SK-N-SH (cell line): ENCODE data around the gene CCDC15. TPM values are rescaled to one million over a fixed set of nuclear protein-coding genes. Genes with fewer than 3 reads are reported as not detected.

ENCODE experiments used
- CTCF ChIA-PET: fragments of 300-600, 350-600 bp; formaldehyde crosslinking; extraction: SDS; loops from one replicate; lab custom pipeline; 2021; lab: Yijun Ruan, JAX
- POLR2A ChIA-PET: fragments of 350-600 bp; sonication (Branson Sonifier 250); formaldehyde crosslinking; extraction: SDS; loops from one replicate; lab custom pipeline; 2020; ENCODE audit warnings: antibody characterized with exemption, inconsistent platforms; lab: Yijun Ruan, JAX
- DNase-seq: peaks from one replicate; pipeline ENCODE4 v3.0.0; 2012
- H2AFZ ChIP-seq: fragments of 200-600 bp; sonication (generic); 2 replicates; pipeline ENCODE4 v1.8.1; 2016; ENCODE audit warnings: antibody characterized with exemption, mild to moderate bottlenecking, low read depth
- H3F3A ChIP-seq: fragments of 200-600 bp; sonication (generic); replicated peaks from 2 replicates; pipeline ENCODE3; 2016; ENCODE audit warnings: antibody characterized with exemption, mild to moderate bottlenecking; ENCODE audit not compliant: insufficient read depth
- H3K27ac ChIP-seq, 2 experiments: fragments of 200-500 bp in 1 of 2; fragments of 200-600 bp in 1 of 2; sonication (Bioruptor generic) in 1 of 2; sonication (generic), shearing (Covaris generic) in 1 of 2; 2 replicates each; pipeline versions ENCODE4 v1.5.1 to v1.6.1; 2014 to 2016; ENCODE audit warnings: low read depth in 2 of 2, inconsistent platforms in 1 of 2, low read length in 1 of 2, mild to moderate bottlenecking in 1 of 2, mixed read lengths in 1 of 2
- H3K27me3 ChIP-seq: fragments of 200-600 bp; sonication (generic), shearing (Covaris generic); 2 replicates; pipeline ENCODE4 v1.6.1; 2016; ENCODE audit warnings: mixed run types; ENCODE audit not compliant: insufficient read depth
- H3K36me3 ChIP-seq, 2 experiments: fragments of 200-500 bp in 1 of 2; fragments of 200-600 bp in 1 of 2; sonication (Bioruptor generic) in 1 of 2; sonication (generic) in 1 of 2; replicated peaks in 1 of 2; 2 replicates each; pipeline versions ENCODE3 to v1.5.1; 2014 to 2016; ENCODE audit warnings: low read length in 1 of 2, mild to moderate bottlenecking in 1 of 2; ENCODE audit not compliant: insufficient read depth in 2 of 2, control insufficient read depth in 1 of 2
- H3K4me1 ChIP-seq, 2 experiments: fragments of 200-500 bp in 1 of 2; fragments of 200-600 bp in 1 of 2; sonication (Bioruptor generic) in 1 of 2; sonication (generic), shearing (Covaris generic) in 1 of 2; 2 replicates each; pipeline versions ENCODE4 v1.5.1 to v1.6.1; 2014 to 2016; ENCODE audit warnings: low read depth in 1 of 2, low read length in 1 of 2, mixed run types in 1 of 2; ENCODE audit not compliant: insufficient read depth in 2 of 2, control insufficient read depth in 1 of 2
- H3K4me2 ChIP-seq: fragments of 200-600 bp; sonication (generic), shearing (Covaris generic); 2 replicates; pipeline ENCODE4 v1.6.1; 2017; ENCODE audit warnings: mixed run types
- H3K4me3 ChIP-seq, 2 experiments: fragments of 200-500 bp in 1 of 2; fragments of 200-600 bp in 1 of 2; sonication (Bioruptor generic) in 1 of 2; sonication (generic), shearing (Covaris generic) in 1 of 2; 2 replicates each; pipeline versions ENCODE4 v1.5.1 to v1.8.1; 2014 to 2016; ENCODE audit warnings: low read depth in 2 of 2, inconsistent platforms in 1 of 2, low read length in 1 of 2, mild to moderate bottlenecking in 1 of 2, mixed read lengths in 1 of 2, moderate library complexity in 1 of 2
- H3K79me2 ChIP-seq: fragments of 200-600 bp; sonication (generic); 2 replicates; pipeline ENCODE4 v1.8.1; 2017; ENCODE audit warnings: mild to moderate bottlenecking; ENCODE audit not compliant: insufficient read depth
- H3K9ac ChIP-seq: fragments of 200-600 bp; sonication (generic); 2 replicates; pipeline ENCODE4 v1.6.1; 2017; ENCODE audit warnings: mixed run types
- H3K9me2 ChIP-seq: fragments of 200-600 bp; sonication (generic); 2 replicates; pipeline ENCODE4 v1.6.1; 2017; ENCODE audit warnings: mixed run types
- H3K9me3 ChIP-seq: fragments of 200-600 bp; sonication (generic); 2 replicates; pipeline ENCODE4 v1.6.1; 2017; ENCODE audit warnings: mixed run types, mild to moderate bottlenecking, moderate library complexity
- H4K20me1 ChIP-seq: fragments of 200-600 bp; sonication (generic); 2 replicates; pipeline ENCODE4 v1.6.1; 2017; ENCODE audit warnings: mild to moderate bottlenecking, mixed run types; ENCODE audit not compliant: insufficient read depth
- EZH2phosphoT487 ChIP-seq: fragments of 200-600 bp; sonication (generic); IDR thresholded peaks from 2 replicates; pipeline ENCODE4 v1.6.1; 2017; ENCODE audit warnings: low read depth, mixed run types, mild to moderate bottlenecking, antibody characterized with exemption, moderate library complexity, borderline replicate concordance
- FOXM1 ChIP-seq: IDR thresholded peaks from 2 replicates; pipeline ENCODE4 v1.4.0; 2012; ENCODE audit warnings: low read depth, mild to moderate bottlenecking
- MAX ChIP-seq: IDR thresholded peaks from 2 replicates; pipeline ENCODE4 v1.4.0; 2012; ENCODE audit warnings: low read depth
- MXI1 ChIP-seq: IDR thresholded peaks from 2 replicates; pipeline ENCODE4 v1.6.1; 2012; ENCODE audit warnings: mild to moderate bottlenecking, low read depth, low read length, improper control_type of control experiment
- PBX3 ChIP-seq: IDR thresholded peaks from 2 replicates; pipeline ENCODE4; 2012
- RCOR1 ChIP-seq: fragments of 150-350 bp; IDR thresholded peaks from 2 replicates; pipeline ENCODE4 v1.6.1; 2017; ENCODE audit warnings: antibody characterized with exemption, low read length
- RXRA ChIP-seq: IDR thresholded peaks from 2 replicates; pipeline ENCODE4 v1.4.0; 2012; ENCODE audit warnings: low read depth, mild to moderate bottlenecking, borderline replicate concordance
- TEAD4 ChIP-seq: IDR thresholded peaks from 2 replicates; pipeline ENCODE4 v1.4.0; 2012; ENCODE audit warnings: mild to moderate bottlenecking, borderline replicate concordance; ENCODE audit not compliant: insufficient read depth
- USF1 ChIP-seq: IDR thresholded peaks from 2 replicates; pipeline ENCODE4 v1.4.0; 2012; ENCODE audit warnings: low read depth, borderline replicate concordance
- USF2 ChIP-seq: fragments of 150-350 bp; IDR thresholded peaks from 2 replicates; pipeline ENCODE4 v1.6.1; 2017; ENCODE audit warnings: antibody characterized with exemption, low read length, low read depth, borderline replicate concordance
- YY1 ChIP-seq: IDR thresholded peaks from 2 replicates; pipeline ENCODE4 v1.4.0; 2012; ENCODE audit warnings: low read depth, mild to moderate bottlenecking
- WGBS: methylation state at CpG from one replicate; pipeline ENCODE4 v1.1.6; 2017; ENCODE audit warnings: low lambda C conversion rate; 5-methylcytosine and 5-hydroxymethylcytosine counted together
- polyA plus RNA-seq, 3 experiments: library from polyadenylated mRNA; depleted of rRNA; stranded (reverse); fragments of >200 nt; gene quantifications; 2 replicates each; pipeline ENCODE4 v1.2.3, GENCODE V29; 2012
- TF ChIP-seq, protein P1 (sequence below): IDR thresholded peaks from 2 replicates; pipeline ENCODE4 v1.4.0; 2012; ENCODE audit warnings: low read depth, borderline replicate concordance
- TF ChIP-seq, protein P2 (sequence below): fragments of 150-350 bp; IDR thresholded peaks from 2 replicates; pipeline ENCODE4 v1.6.1; 2016; ENCODE audit warnings: mild to moderate bottlenecking, low read depth, low read length

The CCDC15 gene
- polyA plus RNA-seq, 1 of the 3 experiments (the other 2 are of a cell fraction) = 0.69 TPM

DNA sequence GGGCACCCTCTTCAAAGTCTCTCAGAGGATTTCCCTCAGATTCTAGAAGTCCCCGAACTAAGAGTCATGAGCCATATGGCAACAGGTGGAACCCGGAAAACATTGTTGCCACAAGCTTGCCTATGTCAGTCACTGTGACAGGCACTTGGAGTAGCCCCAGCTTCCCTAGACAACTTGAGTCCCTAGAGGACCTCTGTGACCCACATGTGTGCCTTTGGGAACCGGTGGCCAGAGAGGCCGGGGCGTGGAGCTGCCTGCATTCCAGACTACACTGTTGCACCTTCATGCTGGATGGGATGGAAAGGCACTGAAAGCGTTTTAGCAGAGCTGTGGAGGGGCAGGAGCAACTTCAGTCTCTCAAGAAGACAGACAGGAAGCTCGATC is 121.2 kb downstream of the CCDC15 start:
- no peaks in the 10 kb centered on the region for H3K27me3 ChIP-seq
- H3F3A ChIP-seq = no peaks in the 10 kb centered on the region
- H3K4me2 ChIP-seq = no peak overlapping the region
- DNase-seq = no peak
- no peak overlapping the region for H3K9ac ChIP-seq
- POLR2A ChIA-PET = no interaction called here
- no peak overlapping the region for H2AFZ ChIP-seq
- H3K4me3 ChIP-seq = no peak overlapping the region
- CTCF ChIA-PET = interaction anchor here (0.9 to 4.4 kb wide), 4 partner anchors 15 to 66 kb away, joined by 3 to 22 read pairs (median 13); no protein-coding TSS in a partner anchor
- no peaks in the 10 kb centered on the region for H3K9me3 ChIP-seq
- no peaks in the 10 kb centered on the region for H3K36me3 ChIP-seq
- no peaks in the 10 kb centered on the region for H3K79me2 ChIP-seq
- no peaks in the 10 kb centered on the region; a peak in 1 of 4 replicates for H3K4me1 ChIP-seq
- no peaks in the 10 kb centered on the region for H4K20me1 ChIP-seq
- no peaks in the 10 kb centered on the region for H3K9me2 ChIP-seq
- TF ChIP-seq FOXM1 = no peak
- TF ChIP-seq YY1 = no peak
- TF ChIP-seq, protein P1, sequence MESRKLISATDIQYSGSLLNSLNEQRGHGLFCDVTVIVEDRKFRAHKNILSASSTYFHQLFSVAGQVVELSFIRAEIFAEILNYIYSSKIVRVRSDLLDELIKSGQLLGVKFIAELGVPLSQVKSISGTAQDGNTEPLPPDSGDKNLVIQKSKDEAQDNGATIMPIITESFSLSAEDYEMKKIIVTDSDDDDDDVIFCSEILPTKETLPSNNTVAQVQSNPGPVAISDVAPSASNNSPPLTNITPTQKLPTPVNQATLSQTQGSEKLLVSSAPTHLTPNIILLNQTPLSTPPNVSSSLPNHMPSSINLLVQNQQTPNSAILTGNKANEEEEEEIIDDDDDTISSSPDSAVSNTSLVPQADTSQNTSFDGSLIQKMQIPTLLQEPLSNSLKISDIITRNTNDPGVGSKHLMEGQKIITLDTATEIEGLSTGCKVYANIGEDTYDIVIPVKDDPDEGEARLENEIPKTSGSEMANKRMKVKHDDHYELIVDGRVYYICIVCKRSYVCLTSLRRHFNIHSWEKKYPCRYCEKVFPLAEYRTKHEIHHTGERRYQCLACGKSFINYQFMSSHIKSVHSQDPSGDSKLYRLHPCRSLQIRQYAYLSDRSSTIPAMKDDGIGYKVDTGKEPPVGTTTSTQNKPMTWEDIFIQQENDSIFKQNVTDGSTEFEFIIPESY = no peak
- no peak for TF ChIP-seq USF2
- TF ChIP-seq MAX = no peak
- TF ChIP-seq TEAD4 = no peak
- no peak for TF ChIP-seq MXI1
- TF ChIP-seq EZH2phosphoT487 = no peak
- TF ChIP-seq PBX3 = no peak
- TF ChIP-seq RCOR1 = no peak
- 68% methylated on average over 5 of the region's 7 CpGs for WGBS
- no peak overlapping the region for H3K27ac ChIP-seq

DNA sequence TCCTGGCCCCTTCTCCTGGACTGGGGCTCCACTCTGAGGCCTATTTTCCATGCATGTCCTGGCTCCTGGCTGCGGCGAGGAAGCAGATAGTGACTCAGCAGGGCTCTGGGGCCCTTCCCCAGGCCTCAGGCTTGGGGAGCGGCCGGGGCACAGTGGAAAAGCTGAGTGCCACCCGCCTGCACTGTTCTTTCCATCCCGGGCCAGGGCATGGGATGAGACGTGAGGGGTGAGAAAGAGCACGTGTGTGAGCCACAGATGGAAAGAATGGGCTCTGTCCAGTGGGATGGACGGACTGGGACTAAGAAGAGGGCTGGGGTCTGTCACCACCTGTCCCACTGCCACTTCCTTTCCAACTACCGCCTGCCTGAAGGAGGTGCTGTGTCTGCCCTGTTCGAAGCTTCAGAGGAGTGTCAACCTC is 121.9 kb downstream of the CCDC15 start:
- H3K27me3 ChIP-seq = no peaks in the 10 kb centered on the region
- TF ChIP-seq MAX = no peak
- TF ChIP-seq, protein P2, sequence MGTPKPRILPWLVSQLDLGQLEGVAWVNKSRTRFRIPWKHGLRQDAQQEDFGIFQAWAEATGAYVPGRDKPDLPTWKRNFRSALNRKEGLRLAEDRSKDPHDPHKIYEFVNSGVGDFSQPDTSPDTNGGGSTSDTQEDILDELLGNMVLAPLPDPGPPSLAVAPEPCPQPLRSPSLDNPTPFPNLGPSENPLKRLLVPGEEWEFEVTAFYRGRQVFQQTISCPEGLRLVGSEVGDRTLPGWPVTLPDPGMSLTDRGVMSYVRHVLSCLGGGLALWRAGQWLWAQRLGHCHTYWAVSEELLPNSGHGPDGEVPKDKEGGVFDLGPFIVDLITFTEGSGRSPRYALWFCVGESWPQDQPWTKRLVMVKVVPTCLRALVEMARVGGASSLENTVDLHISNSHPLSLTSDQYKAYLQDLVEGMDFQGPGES = no peak
- no peak for TF ChIP-seq RXRA
- TF ChIP-seq USF1 = no peak
- H4K20me1 ChIP-seq = no peaks in the 10 kb centered on the region
- 75% methylated on average over 11 of the region's 11 CpGs for WGBS
- no peaks in the 10 kb centered on the region for H3K79me2 ChIP-seq
- no peak overlapping the region for H2AFZ ChIP-seq
- no peak overlapping the region for H3K27ac ChIP-seq
- CTCF ChIA-PET = interaction anchor here (3.8 to 4.4 kb wide), 2 partner anchors 16 to 66 kb away, joined by 12 to 22 read pairs; no protein-coding TSS in a partner anchor
- DNase-seq = no peak
- no peaks in the 10 kb centered on the region for H3F3A ChIP-seq
- no peak overlapping the region for H3K9ac ChIP-seq
- no peaks in the 10 kb centered on the region; a peak in 1 of 4 replicates for H3K4me1 ChIP-seq
- H3K4me3 ChIP-seq = no peak overlapping the region
- H3K4me2 ChIP-seq = no peak overlapping the region
- H3K36me3 ChIP-seq = no peaks in the 10 kb centered on the region
- no peaks in the 10 kb centered on the region for H3K9me2 ChIP-seq
- H3K9me3 ChIP-seq = no peaks in the 10 kb centered on the region
- POLR2A ChIA-PET = no interaction called here
